PC-3 (cell line): Measurements from ENCODE around the gene TREML4. TPM values are rescaled to one million over a fixed set of nuclear protein-coding genes. Genes with fewer than 3 reads are reported as not detected.

ENCODE experiments used
- ATAC-seq: fragments of 200-7000 bp; cut with Tn5 transposase; 2 replicates; pipeline ENCODE4 v1.9.1; 2020; ENCODE audit warnings: mild to moderate bottlenecking, moderate library complexity
- BruUV-seq: library from RNA; stranded (reverse); fragments of 400-500 nt; replicated peaks from 2 replicates; lab custom pipeline; 2021; lab: Mats Ljungman, UMichigan
- CTCF ChIA-PET: fragments of 300-600 bp; sonication (Branson Sonifier 250); formaldehyde crosslinking; loops from one replicate; lab custom pipeline; 2022; ENCODE audit warnings: antibody characterized with exemption; lab: Charles Lee
- POLR2A ChIA-PET: fragments of 300-600 bp; sonication (Branson Sonifier 250); formaldehyde crosslinking; loops from one replicate; lab custom pipeline; 2022; ENCODE audit warnings: antibody characterized with exemption; ENCODE audit not compliant: unreplicated experiment; lab: Charles Lee
- DNase-seq: peaks from one replicate; pipeline ENCODE4 v3.0.0-alpha.2; 2015
- H2AFZ ChIP-seq: fragments of 300-600 bp; sonication (generic); 2 replicates; pipeline ENCODE4 v1.6.0; 2016; ENCODE audit warnings: antibody characterized with exemption, low read length
- H3F3A ChIP-seq: fragments of 300-600 bp; sonication (generic); one replicate; pipeline ENCODE4 v1.6.0; 2017; ENCODE audit warnings: antibody characterized with exemption, low read length, control low read depth, mild to moderate bottlenecking; ENCODE audit not compliant: unreplicated experiment
- H3K27ac ChIP-seq: fragments of 300-600 bp; sonication (generic); 2 replicates; pipeline ENCODE4 v1.5.1; 2016; ENCODE audit warnings: mild to moderate bottlenecking, low read length
- H3K27me3 ChIP-seq: fragments of 300-600 bp; sonication (generic); 2 replicates; pipeline ENCODE4 v1.6.1; 2016; ENCODE audit warnings: low read length, mixed read lengths
- H3K36me3 ChIP-seq: fragments of 300-600 bp; sonication (generic); 2 replicates; pipeline ENCODE4 v1.6.1; 2016; ENCODE audit warnings: low read depth, mixed run types, low read length, mixed read lengths
- H3K4me1 ChIP-seq: fragments of 300-600 bp; sonication (generic); 2 replicates; pipeline ENCODE4 v1.5.1; 2016; ENCODE audit warnings: low read length; ENCODE audit not compliant: insufficient read depth
- H3K4me2 ChIP-seq: fragments of 300-600 bp; sonication (generic); 2 replicates; pipeline ENCODE4 v1.6.0; 2016; ENCODE audit warnings: low read length
- H3K4me3 ChIP-seq: fragments of 300-600 bp; sonication (generic); 2 replicates; pipeline ENCODE4 v1.5.1; 2016; ENCODE audit warnings: mild to moderate bottlenecking, low read length, mixed read lengths
- H3K79me2 ChIP-seq: fragments of 300-600 bp; sonication (generic); 2 replicates; pipeline ENCODE4 v1.6.1; 2017; ENCODE audit warnings: low read length, mixed read lengths
- H3K9ac ChIP-seq: fragments of 300-600 bp; sonication (generic); 2 replicates; pipeline ENCODE4 v1.6.0; 2016; ENCODE audit warnings: mild to moderate bottlenecking, low read length
- H3K9me2 ChIP-seq: fragments of 300-600 bp; sonication (generic); replicated peaks from 2 replicates; pipeline ENCODE4 v1.6.1; 2016; ENCODE audit warnings: mixed run types, low read length, mixed read lengths
- H3K9me3 ChIP-seq: fragments of 300-600 bp; sonication (generic); 2 replicates; pipeline ENCODE4 v1.6.1; 2016; ENCODE audit warnings: low read length, mixed read lengths
- H4K20me1 ChIP-seq: fragments of 300-600 bp; sonication (generic); 2 replicates; pipeline ENCODE4 v1.6.1; 2016; ENCODE audit warnings: low read length, mixed read lengths
- EZH2 ChIP-seq: fragments of 300-600 bp; sonication (generic); IDR thresholded peaks from one replicate; pipeline ENCODE4 v1.6.1; 2017; ENCODE audit warnings: antibody characterized with exemption, mild to moderate bottlenecking, low read length; ENCODE audit not compliant: unreplicated experiment
- EZH2phosphoT487 ChIP-seq: fragments of 300-600 bp; sonication (generic); IDR thresholded peaks from 2 replicates; pipeline ENCODE4 v1.6.1; 2018; ENCODE audit warnings: mild to moderate bottlenecking, antibody characterized with exemption, low read length, borderline replicate concordance
- intact Hi-C: fragments of 100-400 bp; cut with micrococcal nuclease; formaldehyde crosslinking; loops from 2 replicates; pipeline ENCODE4 v1.9.0; 2023
- total RNA-seq: library from RNA; depleted of rRNA; stranded (reverse); fragments of >200 nt; gene quantifications from 2 replicates; pipeline ENCODE4 v1.2.3, GENCODE V29; 2014
- TF ChIP-seq, protein P1 (sequence below): fragments of 300-600 bp; sonication (generic); conservative IDR thresholded peaks from 2 replicates; pipeline ENCODE4 v1.5.1; 2017; ENCODE audit warnings: antibody characterized with exemption, low read depth, mild to moderate bottlenecking, low read length

TREML4 gene
- total RNA-seq, 1 experiment from 2014 or later: not detected

DNA sequence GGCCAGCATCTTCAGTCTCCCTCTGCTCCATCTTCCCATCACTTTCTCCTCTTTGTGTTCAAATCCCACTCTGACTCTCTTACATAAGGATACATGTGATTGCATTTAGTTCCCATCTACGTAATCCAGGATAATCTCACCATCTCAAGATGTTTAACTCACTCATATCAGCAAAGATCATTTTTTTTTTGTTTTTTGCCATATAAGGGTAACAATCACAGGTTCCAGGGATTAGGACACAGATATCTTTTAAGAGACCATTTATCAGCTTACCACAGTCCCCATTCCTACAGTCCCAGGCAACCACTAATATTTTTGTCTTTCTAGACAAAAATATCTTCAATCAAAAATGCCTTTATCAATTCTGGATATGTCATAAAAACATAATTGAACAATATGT is 24.0 kb upstream of the TREML4 start:
- Histone ChIP-seq H3K79me2 (no peaks in the 10 kb centered on the region), H2AFZ (no peak overlapping the region), H3K4me2 (no peak overlapping the region), H3K4me1 (no peaks in the 10 kb centered on the region), H3K27me3 (peaks cover 54% of the 10 kb centered on the region), H3F3A (no peaks in the 10 kb centered on the region), H3K36me3 (no peaks in the 10 kb centered on the region), H3K9me2 (no peaks in the 10 kb centered on the region), H3K4me3 (no peak overlapping the region), H4K20me1 (no peaks in the 10 kb centered on the region), H3K27ac (no peak overlapping the region), H3K9me3 (no peaks in the 10 kb centered on the region), H3K9ac (no peak overlapping the region)
- DNase-seq (no peak), ATAC-seq (no peak)
- intact Hi-C loops: no loop called here
- BruUV-seq: no TSS peak
- POLR2A ChIA-PET: no interaction called here
- TF ChIP-seq, protein P1, sequence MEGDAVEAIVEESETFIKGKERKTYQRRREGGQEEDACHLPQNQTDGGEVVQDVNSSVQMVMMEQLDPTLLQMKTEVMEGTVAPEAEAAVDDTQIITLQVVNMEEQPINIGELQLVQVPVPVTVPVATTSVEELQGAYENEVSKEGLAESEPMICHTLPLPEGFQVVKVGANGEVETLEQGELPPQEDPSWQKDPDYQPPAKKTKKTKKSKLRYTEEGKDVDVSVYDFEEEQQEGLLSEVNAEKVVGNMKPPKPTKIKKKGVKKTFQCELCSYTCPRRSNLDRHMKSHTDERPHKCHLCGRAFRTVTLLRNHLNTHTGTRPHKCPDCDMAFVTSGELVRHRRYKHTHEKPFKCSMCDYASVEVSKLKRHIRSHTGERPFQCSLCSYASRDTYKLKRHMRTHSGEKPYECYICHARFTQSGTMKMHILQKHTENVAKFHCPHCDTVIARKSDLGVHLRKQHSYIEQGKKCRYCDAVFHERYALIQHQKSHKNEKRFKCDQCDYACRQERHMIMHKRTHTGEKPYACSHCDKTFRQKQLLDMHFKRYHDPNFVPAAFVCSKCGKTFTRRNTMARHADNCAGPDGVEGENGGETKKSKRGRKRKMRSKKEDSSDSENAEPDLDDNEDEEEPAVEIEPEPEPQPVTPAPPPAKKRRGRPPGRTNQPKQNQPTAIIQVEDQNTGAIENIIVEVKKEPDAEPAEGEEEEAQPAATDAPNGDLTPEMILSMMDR: no peak
- TF ChIP-seq EZH2 (no peak), EZH2phosphoT487 (no peak)
- CTCF ChIA-PET: no interaction called here

DNA sequence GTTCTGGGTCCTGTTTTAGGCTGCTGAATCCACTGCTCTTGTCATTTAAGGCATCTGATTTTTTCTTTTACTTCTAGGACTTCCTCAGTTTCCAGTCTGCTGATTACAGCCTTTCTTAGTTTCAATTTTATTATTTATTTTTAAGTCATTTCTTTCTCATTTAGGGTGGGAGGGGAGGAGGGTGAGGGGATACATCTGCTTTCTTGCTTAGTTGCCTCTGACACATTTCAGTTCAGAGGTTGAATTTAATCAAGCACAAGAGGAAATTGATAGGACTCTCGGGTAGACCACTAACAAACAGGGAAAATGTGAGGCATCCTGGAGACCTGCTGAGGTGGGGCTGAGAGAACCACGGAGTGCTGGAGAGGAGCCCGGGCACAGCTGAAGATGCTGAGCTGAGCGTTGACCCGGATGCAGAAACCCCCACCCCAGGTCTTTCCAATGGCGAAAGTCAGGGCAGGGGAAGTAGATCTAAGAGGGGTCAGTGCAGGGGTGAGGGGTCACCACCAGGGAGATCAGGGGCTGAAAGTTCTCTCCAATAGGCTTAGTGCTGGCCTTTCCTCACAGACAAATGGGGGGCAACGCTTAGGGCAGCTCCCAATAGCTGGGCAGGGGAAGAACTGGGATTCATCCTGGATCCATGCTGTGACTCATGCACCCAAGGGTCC is 19.6 kb upstream of the TREML4 start:
- no peaks in the 10 kb centered on the region for H3K4me1 ChIP-seq
- ATAC-seq: no peak
- ChIA-PET CTCF (no interaction called here), POLR2A (no interaction called here)
- no peaks in the 10 kb centered on the region for H3K9me3 ChIP-seq
- no peaks in the 10 kb centered on the region for H3K9me2 ChIP-seq
- H3F3A ChIP-seq: no peaks in the 10 kb centered on the region
- H3K36me3 ChIP-seq: no peaks in the 10 kb centered on the region
- H4K20me1 ChIP-seq: no peaks in the 10 kb centered on the region
- H3K4me2 ChIP-seq: no peak overlapping the region
- no peak overlapping the region for H2AFZ ChIP-seq
- BruUV-seq: no TSS peak
- intact Hi-C loops: no loop called here
- H3K27ac ChIP-seq: no peak overlapping the region
- H3K79me2 ChIP-seq: no peaks in the 10 kb centered on the region
- no peak overlapping the region for H3K9ac ChIP-seq
- DNase-seq: no peak
- H3K4me3 ChIP-seq: no peak overlapping the region
- H3K27me3 ChIP-seq: peaks cover 38% of the 10 kb centered on the region
- TF ChIP-seq, protein P1: no peak
- TF ChIP-seq EZH2phosphoT487: no peak

DNA sequence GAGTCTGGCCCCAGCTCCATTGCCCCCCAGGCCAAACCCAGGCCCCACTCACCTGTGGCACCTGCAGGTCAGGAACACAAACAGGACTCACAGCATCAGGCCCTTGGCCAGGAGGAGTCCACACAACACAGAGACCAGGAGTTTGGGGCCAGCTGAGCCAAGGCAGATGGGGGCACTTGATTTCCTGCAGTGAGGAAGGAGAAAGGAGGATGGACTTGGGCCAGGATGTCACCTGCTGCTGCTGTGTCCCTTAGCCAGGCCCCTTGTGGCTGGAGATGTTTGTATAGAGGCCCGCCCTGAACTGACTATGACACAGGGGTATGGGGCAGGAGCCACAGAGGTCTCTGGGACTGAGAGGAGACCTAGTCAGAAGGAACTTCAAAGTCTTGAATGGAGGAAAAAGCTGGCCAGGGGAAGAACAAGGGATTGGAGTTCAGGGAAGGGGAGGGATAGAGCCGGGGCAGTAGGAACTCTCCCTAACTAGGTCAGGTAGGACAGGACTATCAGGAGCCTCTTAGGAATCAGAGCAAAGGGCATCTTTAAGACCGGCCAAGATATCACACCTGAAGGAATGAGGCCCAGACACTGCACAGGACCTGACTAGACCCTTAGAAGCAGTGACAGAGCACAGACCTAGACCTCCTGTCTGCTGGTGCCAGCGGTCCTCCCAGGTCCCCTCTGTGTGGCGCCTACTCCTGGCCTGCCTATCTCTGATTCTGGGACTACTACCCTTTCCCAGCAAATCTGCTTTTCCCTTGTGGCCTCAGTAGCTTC is 18.4 kb upstream of the TREML4 start:
- Histone ChIP-seq H3K27ac (no peak overlapping the region), H3K4me2 (no peak overlapping the region), H4K20me1 (no peaks in the 10 kb centered on the region), H3K9me2 (no peaks in the 10 kb centered on the region), H3K79me2 (no peaks in the 10 kb centered on the region), H3F3A (no peaks in the 10 kb centered on the region), H3K9me3 (peaks cover 8% of the 10 kb centered on the region; the same call in 1 of the 2 replicates), H3K4me3 (no peak overlapping the region), H2AFZ (no peak overlapping the region), H3K9ac (no peak overlapping the region), H3K36me3 (no peaks in the 10 kb centered on the region), H3K4me1 (no peaks in the 10 kb centered on the region), H3K27me3 (peaks cover 45% of the 10 kb centered on the region)
- intact Hi-C loops: no loop called here
- ChIA-PET CTCF (no interaction called here), POLR2A (no interaction called here)
- ATAC-seq: no peak
- DNase-seq: no peak
- TF ChIP-seq EZH2phosphoT487: no peak
- TF ChIP-seq, protein P1: no peak
- no peak for TF ChIP-seq EZH2
- no TSS peak for BruUV-seq
